Suprapubic skin (tissue), 4 donors: ENCODE measurements around the gene WDR37.

Source experiments
- POLR2A ChIP-seq, 2 donors: fragments of 450-650 bp; IDR thresholded peaks; one replicate each; pipeline ENCODE4 v1.6.1; 2017; ENCODE audit warnings: antibody characterized with exemption in 2 of 2, mild to moderate bottlenecking in 2 of 2, moderate library complexity in 2 of 2
- POLR2AphosphoS5 ChIP-seq, 3 donors: sonication (generic); formaldehyde crosslinking; IDR thresholded peaks; one replicate each; pipeline ENCODE4 v1.6.1; 2017; ENCODE audit warnings: antibody characterized with exemption in 3 of 3
- TF ChIP-seq, protein P1 (sequence below), 2 donors: fragments of 200-600 bp in 1 of 2; fragments of 450-650 bp in 1 of 2; sonication (generic) in 1 of 2; IDR thresholded peaks; one replicate each; pipeline ENCODE4 v1.5.1; 2016 to 2019; ENCODE audit warnings: antibody characterized with exemption in 2 of 2, mild to moderate bottlenecking in 1 of 2, moderate library complexity in 1 of 2

DNA sequence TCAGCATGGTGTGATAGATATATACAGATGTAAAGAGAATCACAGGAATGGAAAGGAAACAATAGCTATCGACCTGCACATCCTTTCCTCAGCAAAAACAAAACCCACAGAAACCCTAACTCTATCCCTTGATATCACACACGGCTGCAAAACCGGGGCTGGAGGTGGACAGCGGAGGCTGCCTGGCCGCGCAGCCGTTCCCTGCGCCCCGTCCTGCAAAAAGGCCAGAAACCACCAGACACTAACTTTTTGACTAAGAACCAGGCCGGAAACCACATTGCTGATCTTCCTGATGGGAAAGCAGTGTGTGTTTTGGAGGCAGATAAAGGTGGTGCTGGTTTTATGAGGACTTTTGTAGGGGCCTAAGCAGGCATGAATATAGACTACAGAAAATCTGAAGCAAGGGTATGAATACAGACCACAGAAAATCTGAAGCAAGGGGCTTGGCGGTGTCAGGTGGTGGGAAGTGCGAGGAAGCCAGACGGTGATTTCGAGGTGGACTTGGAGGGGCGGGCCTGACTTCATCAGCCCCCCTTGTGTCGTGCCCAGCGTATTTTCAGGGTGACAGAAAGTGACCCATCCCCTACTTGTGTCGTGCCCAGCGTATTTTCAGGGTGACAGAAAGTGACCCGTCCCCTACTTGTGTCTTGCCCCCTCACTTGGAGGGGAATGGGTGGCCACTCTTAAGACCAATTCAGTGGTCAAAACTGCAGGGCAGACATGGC is 123.3 kb downstream of the WDR37 start:
- TF ChIP-seq POLR2A (IDR thresholded peaks at IDR 0.05) = no peak
- TF ChIP-seq, protein P1, sequence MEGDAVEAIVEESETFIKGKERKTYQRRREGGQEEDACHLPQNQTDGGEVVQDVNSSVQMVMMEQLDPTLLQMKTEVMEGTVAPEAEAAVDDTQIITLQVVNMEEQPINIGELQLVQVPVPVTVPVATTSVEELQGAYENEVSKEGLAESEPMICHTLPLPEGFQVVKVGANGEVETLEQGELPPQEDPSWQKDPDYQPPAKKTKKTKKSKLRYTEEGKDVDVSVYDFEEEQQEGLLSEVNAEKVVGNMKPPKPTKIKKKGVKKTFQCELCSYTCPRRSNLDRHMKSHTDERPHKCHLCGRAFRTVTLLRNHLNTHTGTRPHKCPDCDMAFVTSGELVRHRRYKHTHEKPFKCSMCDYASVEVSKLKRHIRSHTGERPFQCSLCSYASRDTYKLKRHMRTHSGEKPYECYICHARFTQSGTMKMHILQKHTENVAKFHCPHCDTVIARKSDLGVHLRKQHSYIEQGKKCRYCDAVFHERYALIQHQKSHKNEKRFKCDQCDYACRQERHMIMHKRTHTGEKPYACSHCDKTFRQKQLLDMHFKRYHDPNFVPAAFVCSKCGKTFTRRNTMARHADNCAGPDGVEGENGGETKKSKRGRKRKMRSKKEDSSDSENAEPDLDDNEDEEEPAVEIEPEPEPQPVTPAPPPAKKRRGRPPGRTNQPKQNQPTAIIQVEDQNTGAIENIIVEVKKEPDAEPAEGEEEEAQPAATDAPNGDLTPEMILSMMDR (IDR thresholded peaks at IDR 0.05) = no peak
- TF ChIP-seq POLR2AphosphoS5 (IDR thresholded peaks at IDR 0.05) = no peak
